A673 (cell line): ENCODE data around the gene CACNA2D4. TPM values are rescaled to one million over a fixed set of nuclear protein-coding genes. Genes with fewer than 3 reads are reported as not detected.

Source experiments
- BruUV-seq: library from RNA; stranded (reverse); fragments of 400-500 nt; replicated peaks from 2 replicates; lab custom pipeline; 2021; lab: Mats Ljungman, UMichigan
- CTCF ChIA-PET: fragments of 300-600 bp; sonication (Branson Sonifier 250); formaldehyde crosslinking; loops from one replicate; lab custom pipeline; 2022; ENCODE audit warnings: antibody characterized with exemption; lab: Charles Lee
- POLR2A ChIA-PET: fragments of 300-600 bp; sonication (Branson Sonifier 250); formaldehyde crosslinking; loops from one replicate; lab custom pipeline; 2022; ENCODE audit warnings: antibody characterized with exemption; ENCODE audit not compliant: low non-redundant PET; lab: Charles Lee
- DNase-seq: peaks from one replicate; pipeline ENCODE4 v3.0.0-alpha.2; 2015; ENCODE audit warnings: low spot score
- H3K27ac ChIP-seq: fragments of 200-600 bp; sonication (generic); 2 replicates; pipeline ENCODE4 v1.5.1; 2016; ENCODE audit warnings: mixed run types, low read depth, mild to moderate bottlenecking, mixed read lengths, antibody characterized with exemption, low read length; ENCODE audit not compliant: poor library complexity, severe bottlenecking
- H3K27me3 ChIP-seq: fragments of 200-600 bp; sonication (generic); replicated peaks from 2 replicates; pipeline ENCODE4 v1.6.1; 2017; ENCODE audit warnings: mixed run types, low read depth, mild to moderate bottlenecking, mixed read lengths, antibody characterized with exemption, low read length; ENCODE audit not compliant: insufficient read depth, poor library complexity
- H3K36me3 ChIP-seq: fragments of 200-600 bp; sonication (generic); 2 replicates; pipeline ENCODE4 v1.6.1; 2016; ENCODE audit warnings: mixed run types, mild to moderate bottlenecking, mixed read lengths, antibody characterized with exemption, low read length; ENCODE audit not compliant: insufficient read depth, poor library complexity, severe bottlenecking
- H3K4me1 ChIP-seq: fragments of 200-600 bp; sonication (generic); 2 replicates; pipeline ENCODE4 v1.6.1; 2017; ENCODE audit warnings: mixed run types, mild to moderate bottlenecking, mixed read lengths, antibody characterized with exemption, low read length; ENCODE audit not compliant: insufficient read depth, poor library complexity, severe bottlenecking
- H3K4me3 ChIP-seq: fragments of 200-600 bp; sonication (generic); 2 replicates; pipeline ENCODE4 v1.5.1; 2016; ENCODE audit warnings: low read depth, mixed run types, mild to moderate bottlenecking, mixed read lengths, low read length; ENCODE audit not compliant: poor library complexity, severe bottlenecking
- H3K9me3 ChIP-seq: fragments of 200-600 bp; sonication (generic); 2 replicates; pipeline ENCODE4 v1.6.1; 2016; ENCODE audit warnings: mixed run types, low read depth, mild to moderate bottlenecking, mixed read lengths, antibody characterized with exemption, low read length; ENCODE audit not compliant: poor library complexity, severe bottlenecking
- CTCF ChIP-seq: fragments of 300-800, 200-600 bp; sonication (generic); conservative IDR thresholded peaks from 2 replicates; pipeline ENCODE4 v1.5.1; 2017; ENCODE audit warnings: low read depth, mild to moderate bottlenecking, antibody characterized with exemption, low read length, moderate library complexity, mixed read lengths
- EZH2 ChIP-seq: fragments of 200-600 bp; sonication (generic); IDR thresholded peaks from 2 replicates; pipeline ENCODE4 v1.6.1; 2017; ENCODE audit warnings: borderline replicate concordance, low read depth, mild to moderate bottlenecking, mixed read lengths, antibody characterized with exemption, low read length; ENCODE audit not compliant: poor library complexity, severe bottlenecking
- intact Hi-C: fragments of 100-400 bp; cut with micrococcal nuclease; formaldehyde crosslinking; loops from one replicate; pipeline ENCODE4 v1.10.0; 2022; ENCODE audit not compliant: unreplicated experiment
- total RNA-seq: library from RNA; stranded (reverse); gene quantifications from 2 replicates; pipeline ENCODE4 v1.2.3, GENCODE V29; 2021

CACNA2D4 gene
- total RNA-seq, 1 experiment from 2014 or later: 0.41 TPM

GRCh38 chr12:1862973-1863372 lies 55.5 kb downstream of the CACNA2D4 start:
- no peaks in the 10 kb centered on the region for H3K27me3 ChIP-seq
- no peaks in the 10 kb centered on the region for H3K4me1 ChIP-seq
- H3K9me3 ChIP-seq: no peaks in the 10 kb centered on the region
- H3K4me3 ChIP-seq: no peak overlapping the region
- no peak for DNase-seq
- TF ChIP-seq CTCF (no peak), EZH2 (no peak)
- no peak overlapping the region for H3K27ac ChIP-seq
- no TSS peak for BruUV-seq
- POLR2A ChIA-PET: no interaction called here
- no peaks in the 10 kb centered on the region for H3K36me3 ChIP-seq
- intact Hi-C loops: no loop called here
- CTCF ChIA-PET: interaction anchor here (0.6 kb wide), 1 partner anchor 62 kb away, joined by 3 read pairs; no protein-coding TSS in a partner anchor

- no peak for TF ChIP-seq EZH2
- no peak for TF ChIP-seq CTCF
- H3K4me3 ChIP-seq: no peak overlapping the region
Measured at GRCh38 chr12:1859643-1860042, 58.8 kb downstream of the CACNA2D4 start.

GRCh38 chr12:1858456-1858855 lies 60.0 kb downstream of the CACNA2D4 start:
- no peaks in the 10 kb centered on the region for H3K36me3 ChIP-seq
- no peaks in the 10 kb centered on the region for H3K27me3 ChIP-seq
- intact Hi-C loops: no loop called here
- TF ChIP-seq EZH2 (no peak), CTCF (no peak)
- no peak overlapping the region for H3K4me3 ChIP-seq
- CTCF ChIA-PET: no interaction called here
- POLR2A ChIA-PET: no interaction called here
- BruUV-seq: no TSS peak
- H3K4me1 ChIP-seq: no peaks in the 10 kb centered on the region
- DNase-seq: no peak
- peaks cover 11% of the 10 kb centered on the region for H3K9me3 ChIP-seq
- H3K27ac ChIP-seq: no peak overlapping the region

More at GRCh38 chr12:1859643-1860042, 58.8 kb downstream of the CACNA2D4 start:
- Histone ChIP-seq H3K9me3 (peaks cover 11% of the 10 kb centered on the region), H3K4me1 (no peaks in the 10 kb centered on the region), H3K27me3 (no peaks in the 10 kb centered on the region), H3K27ac (no peak overlapping the region), H3K36me3 (no peaks in the 10 kb centered on the region)
- DNase-seq: no peak
- BruUV-seq: no TSS peak
- intact Hi-C loops: no loop called here
- ChIA-PET CTCF (no interaction called here), POLR2A (no interaction called here)
